Stimulated activated CD4-positive, alpha-beta T cell treated with anti-CD3 and anti-CD28 coated beads, Interleukin-2, amount 100 ng/mL, for 4 hours (primary cell): Measurements from ENCODE around the gene DAAM2.

Experiments
- DNase-seq: peaks from one replicate; pipeline ENCODE4 v3.0.0-alpha.2; 2020; ENCODE audit warnings: low read depth

DAAM2 gene

GRCh38 chr6:39787322-39787721, 4.9 kb upstream of the DAAM2 start:
- DNase-seq = no peak

DNA sequence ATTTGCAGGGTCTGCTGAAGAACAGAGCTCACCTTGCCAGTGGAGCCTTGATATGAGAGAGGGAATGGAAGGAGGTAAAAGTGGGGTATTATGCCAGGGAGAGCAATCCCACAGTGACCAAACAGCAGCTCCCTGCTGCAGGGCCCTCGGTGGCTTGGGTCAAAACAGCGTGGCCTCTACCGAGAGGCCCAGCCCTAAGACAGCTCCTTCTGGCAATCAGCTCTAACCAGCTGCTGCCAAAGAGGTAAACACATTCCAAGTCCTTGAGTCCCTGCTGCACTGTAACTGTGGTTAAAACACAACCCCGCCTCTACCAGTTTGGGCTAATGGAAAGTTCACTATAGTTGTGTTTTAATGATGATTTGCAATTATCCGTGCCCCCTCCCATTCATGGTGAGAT, 1.4 kb upstream of the DAAM2 start:
- no peak for DNase-seq

DNA sequence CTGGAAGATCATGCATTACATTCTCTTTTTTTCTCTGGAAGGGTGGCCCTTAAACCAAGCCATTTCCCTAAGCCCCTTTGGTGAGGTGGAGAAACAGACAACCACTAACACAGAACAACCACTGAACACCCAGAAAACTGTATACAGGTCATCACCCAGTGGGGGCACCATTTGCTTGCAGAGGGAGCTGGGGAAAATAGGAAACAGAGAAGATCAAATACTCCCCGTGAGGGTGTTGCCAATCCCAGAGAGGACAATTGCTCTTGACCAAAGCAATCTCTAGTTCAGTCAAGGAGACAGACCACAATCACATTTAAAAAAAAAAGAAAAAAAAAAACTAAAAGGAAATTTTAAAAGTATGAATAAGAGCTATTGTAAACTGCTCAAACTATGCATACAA, 865 bp upstream of the DAAM2 start:
- DNase-seq = no peak

DNA sequence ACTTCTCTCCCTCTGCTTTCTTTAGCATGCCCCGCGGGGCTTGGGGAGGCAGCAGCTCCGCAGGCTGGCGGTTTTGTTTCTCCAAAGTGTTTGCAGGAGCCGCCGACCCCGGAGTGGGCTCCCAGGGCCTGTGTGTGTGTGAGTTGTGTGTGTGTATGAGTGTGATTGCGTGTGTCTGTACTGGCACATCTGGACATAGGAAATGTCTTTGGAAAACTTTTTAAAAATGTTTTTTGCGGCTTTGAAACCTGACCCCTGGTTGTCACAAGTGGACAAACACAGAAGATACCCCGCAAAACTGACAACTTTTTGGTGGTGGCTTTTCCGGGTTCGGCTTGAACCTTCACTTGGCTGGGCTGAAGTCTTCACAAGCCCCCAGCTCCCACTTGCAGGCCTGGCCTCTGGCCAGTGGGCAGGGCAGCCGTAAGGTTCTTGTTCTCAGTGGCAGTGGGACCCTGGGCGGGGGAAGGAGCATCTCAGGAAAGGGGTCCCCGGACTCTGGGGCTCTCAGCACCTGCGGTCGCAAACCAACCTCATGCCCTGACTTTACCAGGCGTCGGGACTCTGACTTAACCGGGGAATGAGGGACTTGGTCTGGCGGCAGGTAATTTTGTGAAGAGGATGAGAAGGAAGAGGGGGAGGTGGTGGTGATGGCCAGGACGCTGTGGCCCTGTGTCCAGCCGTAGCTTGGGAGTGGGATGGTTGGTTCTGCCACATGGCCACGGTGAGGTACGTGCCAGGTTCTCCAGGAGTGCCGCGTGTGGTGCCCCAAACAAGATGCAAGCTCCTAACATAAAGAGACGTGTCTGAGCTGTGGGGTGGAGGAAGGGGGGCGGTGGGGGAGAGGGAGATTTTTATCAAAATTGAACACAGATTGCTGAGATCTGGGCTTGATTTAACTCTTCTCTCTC, 619 bp downstream of the DAAM2 start:
- no peak for DNase-seq

DNA sequence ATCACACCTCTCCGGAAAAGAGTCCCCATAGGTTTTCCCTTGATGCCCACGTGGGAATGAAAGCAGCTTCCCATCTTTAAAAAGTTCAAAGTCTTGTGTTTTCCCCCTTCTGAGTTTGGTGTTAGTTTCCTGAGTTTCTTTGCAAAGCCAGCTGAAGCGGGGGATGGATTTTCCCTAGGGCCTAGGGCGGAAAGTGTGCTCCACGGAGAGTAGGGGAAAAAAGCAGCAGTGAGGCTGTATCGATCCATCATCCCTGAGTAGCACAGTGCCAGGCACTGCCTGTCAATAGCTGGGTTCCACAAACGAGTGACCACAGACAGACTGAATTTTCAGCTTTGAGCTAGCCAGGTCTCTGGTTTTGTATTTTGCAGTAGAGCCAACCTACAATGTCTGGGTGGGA, 1.3 kb downstream of the DAAM2 start:
- DNase-seq = no peak

DNA sequence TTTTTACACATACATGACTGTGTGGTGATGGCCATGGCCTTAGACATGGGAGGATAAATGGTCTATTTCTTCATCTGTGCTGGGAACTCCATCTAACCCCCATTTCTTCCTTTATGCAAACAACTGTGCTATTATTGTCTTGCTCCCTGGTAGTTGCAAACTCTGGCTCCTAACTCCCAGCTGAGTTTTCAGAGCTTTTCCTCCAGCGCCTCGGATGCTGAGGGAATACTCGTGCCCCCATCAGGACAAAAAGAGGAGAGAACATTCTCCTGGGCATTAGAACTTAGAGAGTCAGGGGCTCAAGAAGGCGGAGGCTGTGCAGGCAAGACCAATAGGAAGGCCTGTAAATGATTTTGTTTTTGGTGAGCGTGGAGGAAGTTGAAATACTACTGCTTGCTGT, 2.1 kb downstream of the DAAM2 start:
- no peak for DNase-seq

DNA sequence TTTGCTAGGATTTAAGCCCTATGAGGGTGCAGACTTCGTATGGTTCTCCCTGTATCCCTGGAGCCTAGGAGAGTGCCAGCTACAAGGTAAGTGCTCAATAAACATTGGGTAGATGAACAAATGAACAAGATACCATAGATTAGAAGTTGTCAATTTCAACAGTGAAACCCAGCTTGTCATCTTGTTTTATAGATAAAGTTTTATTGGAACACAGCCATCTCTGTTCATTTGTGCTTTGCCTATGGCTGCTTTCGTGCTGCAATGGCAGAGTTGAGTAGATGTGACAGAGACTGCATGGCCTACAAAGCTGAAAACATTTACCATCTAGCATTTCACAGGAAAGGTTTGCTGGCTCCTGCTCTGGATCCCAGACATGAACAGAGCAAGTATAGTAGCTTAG, 5.6 kb downstream of the DAAM2 start:
- DNase-seq = no peak

DNA sequence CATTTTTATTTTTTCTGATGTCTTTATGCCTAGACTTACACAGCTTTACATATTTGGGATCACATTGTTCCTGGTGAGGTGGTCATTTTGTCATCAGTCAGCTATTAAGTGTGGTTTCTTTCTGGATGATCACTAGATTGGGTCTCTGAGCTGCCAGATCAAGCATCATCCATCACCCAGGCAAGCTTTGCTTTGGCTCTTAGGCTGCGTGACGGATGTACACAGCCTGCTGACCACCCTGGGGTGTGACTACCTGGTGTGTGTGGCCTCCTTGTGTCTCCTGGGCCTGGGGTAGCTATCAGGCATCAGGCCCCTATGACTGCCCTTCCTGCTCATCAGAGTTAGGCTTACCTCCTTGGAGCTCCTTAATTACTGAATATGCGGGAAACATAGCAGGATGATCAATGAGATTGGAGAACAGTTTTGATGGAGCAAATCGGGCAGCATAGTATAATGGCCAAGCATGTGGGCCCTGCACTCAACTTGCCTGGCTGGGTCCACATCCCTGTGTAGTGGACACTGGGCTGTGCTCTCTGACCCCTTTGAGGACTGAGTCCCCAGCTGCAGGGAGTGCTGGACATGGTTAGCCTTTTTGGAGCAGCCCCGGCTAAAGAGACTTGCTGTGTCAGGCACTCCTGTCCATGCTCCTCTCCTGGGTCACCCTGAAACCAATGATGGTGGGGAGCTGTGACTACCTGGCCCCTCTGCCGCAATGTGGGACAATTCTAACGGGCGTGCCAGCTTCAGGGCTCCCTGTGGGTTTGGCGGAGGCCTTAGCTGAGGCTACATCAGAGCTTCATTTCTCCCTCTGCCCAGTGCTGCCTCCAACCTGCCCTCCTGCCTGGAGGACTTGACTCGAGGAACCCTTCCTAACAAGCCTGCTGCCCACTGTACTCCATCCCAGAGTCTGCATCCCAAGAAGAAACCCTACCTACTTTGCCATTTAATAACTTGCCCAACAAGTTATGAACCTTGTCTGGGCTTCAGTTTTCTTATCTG, 8.2 kb downstream of the DAAM2 start:
- no peak for DNase-seq

DNA sequence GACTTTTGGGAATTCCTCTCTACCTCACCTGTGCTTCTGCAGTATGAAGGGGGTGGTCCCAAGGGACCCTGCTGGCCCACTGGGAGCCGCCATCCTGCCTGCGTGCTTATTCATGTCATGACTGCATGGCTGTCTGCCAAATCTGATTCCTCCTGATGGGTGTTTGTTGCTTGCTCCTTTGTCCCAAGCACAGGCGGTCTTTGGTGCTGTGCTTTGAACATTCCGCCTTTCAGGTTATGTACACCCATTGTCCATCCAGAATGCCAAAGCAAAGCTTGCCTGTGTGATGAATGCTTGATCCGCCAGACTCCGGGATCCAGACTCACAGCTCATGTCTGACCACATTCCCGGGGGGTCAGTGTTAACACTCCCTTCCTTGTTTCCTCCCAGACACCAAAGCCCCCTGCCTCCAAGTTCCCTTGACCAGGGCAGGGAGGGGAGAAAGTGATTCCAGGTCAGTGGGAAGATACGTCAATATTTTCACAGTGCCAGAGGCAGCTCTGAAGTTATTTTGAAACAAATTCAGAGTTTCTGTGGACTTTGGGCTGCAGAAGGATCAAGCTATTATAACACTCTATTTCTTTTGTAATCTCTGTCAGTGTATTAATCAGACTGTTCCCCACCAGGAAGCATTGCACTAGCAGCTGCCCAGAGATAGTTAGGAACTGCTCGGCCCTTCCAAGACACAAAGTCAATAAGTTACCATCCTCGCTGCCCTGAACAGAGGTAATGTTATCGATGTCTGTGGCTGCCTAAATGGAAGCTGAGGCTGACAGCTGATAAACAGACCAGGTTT, 9.5 kb downstream of the DAAM2 start:
- no peak for DNase-seq

DNA sequence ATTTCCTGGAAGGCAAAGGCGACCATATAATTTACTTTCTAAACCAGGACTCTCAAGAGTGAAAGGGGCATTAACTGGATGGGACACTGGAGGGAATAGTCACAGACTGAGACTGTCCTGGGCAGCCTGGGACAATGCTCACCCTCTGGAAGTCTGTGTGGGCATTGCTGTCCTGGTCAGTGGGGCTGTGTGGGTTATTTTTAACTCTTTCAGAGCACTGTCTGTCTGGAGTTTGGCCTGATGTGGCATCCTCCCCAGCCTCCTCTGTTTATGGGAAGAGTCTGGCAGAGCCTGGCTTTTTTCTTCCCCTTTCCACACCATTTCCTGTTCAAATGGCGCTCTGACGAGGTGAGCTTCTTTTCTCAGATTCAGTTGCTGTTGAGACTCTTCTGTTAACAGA, 11.7 kb downstream of the DAAM2 start:
- no peak for DNase-seq

DNA sequence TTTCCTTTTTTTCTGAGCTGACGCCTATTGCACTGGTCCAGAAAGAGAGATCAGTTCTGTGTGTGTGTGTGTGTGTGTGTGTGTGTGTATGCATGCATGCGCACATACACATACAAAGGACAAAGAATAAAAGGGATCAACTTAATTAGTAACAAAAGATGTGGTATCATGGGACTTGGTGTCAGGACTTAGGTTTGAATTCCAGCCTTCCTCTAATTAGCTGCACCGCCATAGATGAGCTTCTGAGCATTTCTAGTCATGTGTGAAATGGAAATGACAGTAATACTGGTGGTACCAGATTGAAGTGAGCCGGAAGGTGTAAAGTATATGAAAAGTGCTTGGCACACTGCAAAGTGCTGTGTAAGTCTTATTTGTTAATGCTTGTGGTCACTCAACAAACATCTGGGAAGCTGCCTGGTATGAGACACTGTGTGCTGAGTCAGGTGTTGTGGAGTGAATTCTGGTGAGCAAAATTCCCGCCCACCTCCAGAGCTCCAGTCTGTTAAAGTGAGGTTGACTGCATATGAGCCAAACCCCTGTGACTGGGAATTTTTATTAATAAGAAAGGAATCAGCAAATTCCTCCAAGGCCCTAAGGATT, 12.4 kb downstream of the DAAM2 start:
- DNase-seq = no peak

GRCh38 chr6:39806278-39806677, 14.1 kb downstream of the DAAM2 start:
- no peak for DNase-seq

- DNase-seq = no peak
Measured at GRCh38 chr6:39808346-39808745, 16.2 kb downstream of the DAAM2 start.

GRCh38 chr6:39808964-39809363, 16.8 kb downstream of the DAAM2 start:
- DNase-seq = no peak

- DNase-seq = no peak
Measured at GRCh38 chr6:39811835-39812345, 19.7 kb downstream of the DAAM2 start.

DNA sequence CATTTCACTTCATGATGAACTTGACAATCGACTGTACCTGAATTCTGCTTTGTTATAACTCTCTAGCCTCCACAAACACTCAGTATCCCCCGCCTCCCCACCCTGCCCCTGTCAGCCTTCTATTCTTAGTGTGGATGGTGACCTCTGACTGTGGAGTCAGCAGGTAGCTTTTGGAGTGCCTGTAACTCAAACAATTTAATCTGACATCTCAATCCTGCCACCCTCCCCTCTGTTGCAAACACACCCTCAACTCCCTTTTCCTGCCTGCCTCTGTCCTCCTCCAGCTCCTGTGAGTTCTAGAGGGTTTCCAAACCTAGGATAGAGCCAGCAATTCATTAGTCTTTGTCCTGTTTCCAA, 20.3 kb downstream of the DAAM2 start:
- DNase-seq = no peak

DNA sequence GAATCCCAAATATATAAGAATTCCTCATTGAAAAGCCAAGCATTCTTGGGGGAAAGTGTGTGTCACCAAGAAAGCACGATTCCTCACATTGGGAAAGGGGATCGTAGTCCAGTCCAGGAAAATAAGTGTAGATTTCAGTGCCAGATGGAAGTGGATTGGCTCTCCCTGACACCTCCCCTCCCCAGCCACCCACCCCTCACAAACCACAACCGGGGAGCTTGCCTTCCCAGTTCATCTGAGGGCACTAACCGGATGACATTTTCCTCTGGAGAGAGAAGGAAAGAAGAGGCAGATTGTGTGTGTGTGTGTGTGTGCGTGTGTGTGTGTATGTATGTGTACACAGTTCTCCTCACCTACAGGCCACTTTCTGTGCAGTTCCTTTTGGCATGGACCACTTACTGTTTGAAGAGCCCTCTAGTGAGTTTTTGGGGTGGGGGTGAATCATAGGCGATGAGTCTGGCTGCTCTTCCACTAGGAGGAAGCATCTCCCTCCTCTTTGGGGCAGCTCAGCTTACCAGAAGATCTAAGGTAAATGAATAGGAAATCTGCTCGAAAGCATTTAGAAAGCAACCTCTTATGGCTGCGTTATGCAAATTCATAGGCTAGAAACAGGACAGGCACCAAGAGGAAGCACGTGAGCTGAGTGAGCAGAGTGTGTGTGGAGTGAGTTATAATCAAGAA, 20.8 kb downstream of the DAAM2 start:
- no peak for DNase-seq

GRCh38 chr6:39814236-39814635, 22.1 kb downstream of the DAAM2 start:
- no peak for DNase-seq

DNA sequence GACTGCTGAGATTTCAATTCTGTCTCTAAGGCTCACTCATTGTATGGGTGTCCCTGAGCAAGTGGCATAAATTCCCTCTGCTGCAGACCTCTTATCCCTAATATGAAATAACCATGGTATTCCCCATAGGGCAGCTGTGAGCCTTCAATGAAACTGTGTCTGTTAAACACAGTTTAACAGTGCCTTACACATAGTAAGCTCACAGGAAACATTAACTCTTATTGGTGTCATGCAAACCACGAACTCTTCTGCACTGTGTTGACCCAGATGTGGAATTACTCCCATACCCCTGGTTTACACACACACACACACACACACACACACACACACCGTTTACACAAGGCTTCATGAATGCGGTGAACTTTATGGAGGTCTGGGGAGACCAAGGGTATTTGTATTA, 23.2 kb downstream of the DAAM2 start:
- no peak for DNase-seq

DNA sequence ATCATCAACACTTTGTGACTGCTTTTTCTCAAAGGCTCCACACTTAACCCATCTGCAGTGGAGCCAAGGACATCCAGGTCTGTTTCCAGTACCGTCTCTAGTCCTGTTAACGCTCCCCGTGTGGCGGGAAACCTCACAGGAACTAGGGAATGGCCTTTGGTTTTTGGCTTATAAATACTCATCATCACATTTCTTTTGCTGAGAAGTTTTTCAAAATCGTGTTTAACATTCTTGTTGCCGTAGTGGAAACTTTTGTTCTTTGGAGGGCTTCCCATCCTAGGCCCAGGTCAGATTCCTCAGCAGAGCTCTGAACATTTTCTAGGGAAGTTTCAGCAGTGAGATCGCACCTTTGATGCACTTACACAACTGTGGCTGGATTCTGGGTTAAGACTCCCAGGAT, 24.6 kb downstream of the DAAM2 start:
- DNase-seq = no peak

- no peak for DNase-seq
Measured at GRCh38 chr6:39818695-39819094, 26.5 kb downstream of the DAAM2 start.
